Subcutaneous adipose tissue (tissue), 4 donors: ENCODE measurements around the gene ERGIC1. TPM values are rescaled to one million over a fixed set of nuclear protein-coding genes. Genes with fewer than 3 reads are reported as not detected.

Experiments
- CTCF ChIP-seq: fragments of 450-650 bp; IDR thresholded peaks from one replicate; pipeline ENCODE4 v1.5.1; 2016; ENCODE audit warnings: low read depth, mild to moderate bottlenecking, control low read depth, antibody characterized with exemption, moderate library complexity
- total RNA-seq, 4 donors: library from RNA; depleted of rRNA; stranded (reverse); fragments of >200 nt; gene quantifications; one replicate each; pipeline ENCODE4 v1.1.0, GENCODE V29; 2016

Gene ERGIC1
- total RNA-seq, 4 donors from 2014 or later, result 94.0 to 165 (median 126) TPM

DNA sequence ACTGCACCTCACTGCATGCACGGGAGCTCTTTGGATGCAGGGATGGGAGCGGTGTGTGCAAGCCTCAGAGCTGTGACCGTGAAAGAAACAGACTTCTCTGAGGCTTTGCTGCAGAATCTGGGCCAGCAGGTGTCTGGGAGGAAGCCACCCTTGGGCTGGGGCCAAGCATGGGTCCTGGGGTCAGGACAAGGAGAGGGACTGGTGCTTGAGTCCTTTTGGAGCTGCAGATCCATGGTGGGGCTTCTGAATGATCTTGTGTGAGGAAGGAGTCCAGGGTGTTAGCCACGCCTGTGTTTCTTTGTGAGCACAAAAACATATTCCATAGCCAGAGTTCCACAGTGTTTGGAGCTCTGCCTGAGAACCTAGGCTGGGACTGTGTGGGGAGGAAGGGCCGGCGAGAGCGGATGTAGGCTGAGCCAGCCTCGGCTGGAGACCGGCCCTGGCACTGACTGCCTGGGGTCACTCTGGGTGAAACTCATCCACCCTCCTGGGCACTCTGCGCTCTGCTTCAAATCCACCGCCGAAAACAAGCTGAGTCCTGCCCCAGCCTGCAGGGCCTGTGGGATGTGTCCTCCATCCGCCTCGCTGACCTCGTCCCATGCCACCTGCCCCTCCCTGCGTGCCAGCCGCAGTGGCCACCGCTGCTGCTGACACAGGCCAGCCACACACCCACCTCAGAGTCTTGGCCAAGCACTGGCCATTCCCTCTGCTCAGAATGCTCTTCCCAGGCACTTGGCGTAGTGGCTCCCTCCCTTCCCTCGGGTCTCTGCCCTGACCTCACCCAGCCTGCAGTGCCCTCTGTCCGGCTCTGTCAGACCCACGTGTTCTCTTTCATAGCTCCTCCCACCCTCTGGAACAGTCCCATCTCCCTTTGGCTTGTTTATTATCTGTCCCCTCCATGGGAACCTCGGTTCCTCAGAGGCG lies 26.7 kb downstream of the ERGIC1 start:
- no peak for TF ChIP-seq CTCF

GRCh38 chr5:172861461-172861860 lies 27.4 kb downstream of the ERGIC1 start:
- TF ChIP-seq CTCF, result no peak

DNA sequence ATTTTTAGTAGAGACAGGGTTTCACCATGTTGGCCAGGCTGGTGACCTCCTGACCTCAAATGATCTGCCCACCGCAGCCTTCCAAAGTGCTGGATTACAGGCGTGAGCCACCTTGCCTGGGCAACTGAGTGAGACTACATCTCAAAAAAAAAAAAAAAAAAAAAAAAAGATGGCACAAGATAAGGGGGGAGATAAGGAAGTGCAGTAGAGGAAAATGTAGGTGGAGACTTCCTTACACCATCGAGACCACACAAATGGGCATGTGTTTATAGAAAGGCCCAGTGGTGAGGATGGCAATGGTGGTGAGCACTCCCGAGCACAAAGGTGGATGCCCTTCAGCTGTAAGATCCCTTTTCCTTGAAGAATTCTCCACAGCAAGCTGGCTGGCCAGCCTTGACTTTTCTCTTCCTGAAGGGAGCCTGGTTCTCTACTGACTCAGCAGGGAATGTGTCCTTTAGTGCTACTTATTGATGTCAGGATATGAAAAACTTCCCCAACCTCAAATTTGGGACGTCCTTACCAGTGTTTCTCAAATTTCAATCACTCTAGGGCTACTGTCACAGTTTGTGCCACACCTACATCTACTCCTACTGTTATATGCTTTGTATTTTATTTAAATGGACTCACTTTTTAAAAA lies 28.2 kb downstream of the ERGIC1 start:
- no peak for TF ChIP-seq CTCF

GRCh38 chr5:172864747-172865146 lies 30.7 kb downstream of the ERGIC1 start:
- no peak for TF ChIP-seq CTCF

DNA sequence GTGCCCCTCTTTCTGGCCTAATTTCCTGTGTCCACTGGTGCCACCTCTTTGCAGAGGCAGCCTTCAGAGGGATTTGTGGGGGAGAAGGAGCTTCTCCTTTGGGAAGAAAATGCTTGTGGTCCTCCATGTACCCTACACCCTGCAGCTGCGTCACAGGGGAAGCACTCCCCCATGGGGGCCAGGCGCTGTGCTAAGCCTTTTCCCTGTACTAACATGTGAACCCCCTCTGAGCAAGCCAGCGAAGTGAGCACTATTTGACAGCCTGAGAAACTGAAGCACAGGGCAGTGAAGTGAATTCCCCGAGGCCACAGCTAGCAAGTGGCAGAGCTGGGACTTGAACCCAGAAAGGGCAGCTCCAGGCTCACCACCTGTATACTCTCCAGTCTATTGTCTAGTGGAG lies 32.3 kb downstream of the ERGIC1 start:
- TF ChIP-seq CTCF, result no peak

DNA sequence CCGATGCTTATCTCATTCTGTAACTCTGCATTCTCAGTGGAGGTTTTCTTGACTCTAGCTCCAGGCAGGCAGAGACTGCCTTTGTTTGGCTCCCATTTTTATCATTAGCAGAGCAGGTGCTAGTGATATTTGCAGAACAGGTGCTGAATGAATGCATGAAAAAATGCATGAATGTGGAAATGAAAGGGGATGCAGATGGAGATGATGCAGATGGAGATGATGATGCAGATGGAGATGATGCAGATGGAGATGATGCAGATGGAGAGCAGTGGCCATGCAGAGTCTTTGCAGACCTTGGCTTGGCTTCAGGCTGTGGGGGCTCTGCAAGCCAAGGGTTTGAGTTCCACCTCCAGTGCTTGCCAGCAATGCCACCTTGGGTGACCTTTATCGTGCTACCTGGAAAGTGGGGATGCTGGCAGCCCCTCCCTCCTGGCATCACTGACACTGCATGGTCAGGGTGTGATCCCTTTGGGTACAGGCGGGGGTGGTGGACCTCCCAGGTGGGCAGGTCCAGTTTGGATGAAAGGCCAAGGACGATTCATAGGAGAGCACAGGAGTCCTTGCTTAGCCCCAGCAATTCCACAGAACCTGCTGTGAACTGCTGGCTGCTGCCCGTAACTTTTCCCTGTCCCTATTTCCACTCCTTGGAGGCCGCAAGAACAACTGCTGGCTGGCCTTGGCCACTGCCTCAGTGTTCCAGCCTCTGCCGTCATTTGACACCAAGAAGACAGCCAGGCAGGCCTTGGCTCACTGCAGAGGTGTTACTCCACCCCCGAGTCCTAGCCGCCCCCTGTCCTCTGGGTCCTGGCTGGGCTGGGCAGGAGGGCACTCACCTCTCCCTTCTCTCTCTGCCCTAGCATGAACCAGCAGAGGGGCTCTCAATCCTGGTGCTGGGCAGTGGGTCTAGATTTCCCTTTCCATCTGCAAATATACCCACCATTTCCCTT lies 33.0 kb downstream of the ERGIC1 start:
- no peak for TF ChIP-seq CTCF
